GM18858 (cell line): Measurements from ENCODE around the gene TAS2R60.
"Not testable (repeated sequence)": the region's sequence is repeated elsewhere in the genome, so short reads cannot be mapped to it uniquely, and the experiment has no call there.

Source experiments
- ATAC-seq: cut with Tn5 transposase; IDR thresholded peaks from one replicate; pipeline ENCODE4 v1.9.1; 2021; ENCODE audit not compliant: unreplicated experiment

TAS2R60 gene

DNA sequence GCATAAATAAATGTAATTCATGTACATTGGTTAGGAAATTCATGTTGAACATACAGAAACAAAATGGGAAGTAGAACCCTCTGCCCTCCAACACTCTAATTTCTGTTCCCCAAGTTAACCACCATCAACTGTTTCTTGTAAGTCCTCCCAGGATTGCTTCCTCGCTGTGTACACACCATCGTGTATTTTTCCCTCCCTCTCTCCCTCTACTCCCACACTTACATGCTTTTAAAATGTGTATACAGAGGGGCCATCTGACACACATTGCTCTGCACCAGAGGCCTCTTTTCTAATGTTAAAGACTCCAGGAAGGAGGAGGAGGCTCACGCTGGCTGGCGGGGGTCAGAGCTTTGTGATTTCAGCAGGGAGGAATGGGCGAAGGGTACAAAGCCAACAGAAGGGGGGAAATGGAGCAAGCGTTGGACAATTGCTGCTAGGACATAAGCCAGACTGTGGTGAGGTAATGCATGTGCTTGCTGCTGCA, 32.7 kb upstream of the TAS2R60 start:
- ATAC-seq, result no peak

DNA sequence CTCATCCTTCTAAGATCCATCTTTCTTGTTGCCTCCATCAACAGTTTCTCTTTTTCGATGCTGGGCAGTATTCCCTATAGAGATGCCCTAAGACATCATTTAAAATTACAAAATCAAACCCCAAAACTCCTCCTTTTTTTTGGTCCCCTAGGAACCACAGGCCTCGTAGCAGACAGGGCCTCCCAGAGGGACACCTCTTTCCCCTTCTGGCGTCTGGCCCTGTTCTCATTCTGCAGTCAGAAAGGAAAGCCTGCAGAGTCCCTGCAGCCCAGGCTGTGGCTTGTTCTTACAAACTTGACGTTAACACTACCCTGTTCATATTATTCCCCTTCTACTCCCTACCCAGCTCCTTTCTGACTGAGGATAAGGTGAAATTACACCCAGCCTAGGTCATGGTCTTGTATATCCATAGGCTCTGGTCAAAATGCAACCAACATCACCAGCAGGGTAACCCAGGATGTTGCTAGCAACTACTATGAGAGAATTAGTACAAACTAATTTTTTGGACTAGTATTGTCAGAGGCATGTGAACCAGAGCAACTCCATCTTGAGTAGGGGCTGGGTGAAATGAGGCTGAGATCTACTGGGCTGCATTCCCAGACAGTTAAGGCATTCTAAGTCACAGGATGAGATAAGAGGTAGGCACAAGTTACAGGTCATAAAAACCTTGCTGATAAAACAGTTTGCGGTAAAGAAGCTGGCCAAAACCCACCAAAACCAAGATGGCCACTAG, 31.1 kb upstream of the TAS2R60 start:
- no peak for ATAC-seq

DNA sequence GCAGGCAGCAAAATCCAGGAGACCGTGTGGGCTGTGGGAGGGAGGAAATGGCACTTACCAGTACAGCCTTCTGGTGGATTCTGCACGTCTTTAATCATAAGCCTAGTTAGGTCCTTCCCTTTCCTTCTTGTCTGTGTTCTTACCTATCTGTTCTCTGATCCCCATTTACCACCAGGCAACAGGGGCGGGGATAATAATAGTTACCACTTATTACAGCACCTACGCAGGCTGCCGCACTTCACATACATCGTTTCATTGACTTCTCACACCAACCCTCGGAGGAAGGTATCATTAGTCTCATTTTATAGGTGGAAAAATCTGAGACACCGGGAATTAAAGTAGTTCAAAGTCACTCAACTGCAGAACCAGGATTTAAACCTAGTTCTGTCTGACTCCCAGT, 30.1 kb upstream of the TAS2R60 start:
- no peak for ATAC-seq

DNA sequence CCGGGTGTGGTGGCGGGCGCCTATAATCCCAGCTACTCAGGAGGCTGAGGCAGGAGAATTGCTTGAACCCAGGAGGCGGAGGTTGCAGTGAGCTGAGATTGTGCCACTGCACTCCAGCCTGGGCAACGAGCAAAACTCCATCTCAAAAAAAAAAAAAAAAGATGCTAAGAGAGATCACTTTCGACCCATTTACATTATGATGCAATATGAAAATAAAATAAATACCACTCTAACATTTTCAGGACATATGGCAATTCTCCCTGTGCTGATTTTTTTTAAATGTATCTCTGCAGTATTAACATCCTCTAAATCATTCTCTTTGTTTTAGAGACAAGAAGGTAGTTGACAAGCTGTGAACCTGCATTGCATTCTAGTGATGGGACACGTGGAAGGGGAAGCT, 28.0 kb upstream of the TAS2R60 start:
- ATAC-seq, result not testable (repeated sequence)

DNA sequence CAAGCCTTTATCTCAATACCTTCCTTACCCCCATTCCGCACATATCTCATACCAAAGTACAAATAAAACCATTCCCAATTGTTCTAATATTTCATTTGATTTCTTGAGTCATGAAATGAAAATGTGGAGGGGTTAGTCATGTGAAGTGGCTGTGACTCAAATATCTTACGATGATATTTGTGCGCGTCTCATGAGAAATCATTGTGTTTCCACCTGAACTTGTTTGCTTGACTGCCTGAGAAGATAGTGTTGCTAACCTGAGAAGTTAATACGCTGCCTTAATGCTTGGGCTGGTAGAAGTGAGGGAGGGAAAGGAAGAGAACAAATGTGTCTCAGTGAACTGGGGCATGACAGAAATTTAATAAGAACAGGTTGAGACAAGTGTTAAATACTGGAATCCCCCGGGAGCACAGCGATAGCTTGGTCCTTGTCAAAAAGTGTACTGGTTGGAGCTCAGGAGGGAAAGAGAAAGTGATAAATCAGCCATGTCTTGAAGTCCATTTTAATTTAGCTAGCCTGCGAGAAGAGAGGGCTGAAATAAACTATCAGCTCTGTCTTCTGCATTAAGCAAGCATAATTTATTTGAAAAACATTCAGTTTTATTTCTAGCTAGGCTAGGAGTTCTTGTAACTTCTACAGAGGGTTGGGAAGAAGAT, 27.4 kb upstream of the TAS2R60 start:
- no peak for ATAC-seq

GRCh38 chr7:143416565-143417149, 26.6 kb upstream of the TAS2R60 start:
- ATAC-seq, result no peak

DNA sequence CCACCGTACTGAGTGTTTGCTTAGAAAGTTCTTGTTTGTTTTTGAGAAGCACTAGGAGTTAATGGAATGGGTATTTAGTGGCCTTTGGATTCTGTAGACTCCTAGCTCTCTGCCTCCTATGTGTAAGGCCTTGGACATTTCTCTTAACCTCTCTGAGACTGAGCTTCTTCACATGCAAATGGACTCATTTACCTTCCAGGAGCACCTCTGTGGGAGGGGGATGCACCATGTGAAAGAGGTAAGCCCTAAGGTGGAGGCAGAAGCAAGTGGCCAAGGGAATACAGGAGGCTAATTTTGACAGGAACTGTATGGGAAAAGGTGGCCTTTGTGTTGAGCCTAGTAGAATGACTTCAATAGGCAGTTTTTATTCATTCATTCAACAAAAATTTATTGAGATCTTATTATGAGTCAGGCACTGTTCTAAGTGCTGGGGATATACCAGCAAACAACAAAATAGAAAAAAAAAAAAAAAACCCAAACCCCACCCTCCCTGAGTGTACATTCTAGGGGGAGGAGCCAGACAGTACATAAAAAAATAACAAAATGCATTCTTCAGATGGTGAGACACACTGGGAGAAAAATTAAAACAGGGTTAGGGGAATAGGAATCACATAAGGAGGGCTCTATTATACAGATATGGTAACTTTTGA, 25.4 kb upstream of the TAS2R60 start:
- ATAC-seq, result no peak

DNA sequence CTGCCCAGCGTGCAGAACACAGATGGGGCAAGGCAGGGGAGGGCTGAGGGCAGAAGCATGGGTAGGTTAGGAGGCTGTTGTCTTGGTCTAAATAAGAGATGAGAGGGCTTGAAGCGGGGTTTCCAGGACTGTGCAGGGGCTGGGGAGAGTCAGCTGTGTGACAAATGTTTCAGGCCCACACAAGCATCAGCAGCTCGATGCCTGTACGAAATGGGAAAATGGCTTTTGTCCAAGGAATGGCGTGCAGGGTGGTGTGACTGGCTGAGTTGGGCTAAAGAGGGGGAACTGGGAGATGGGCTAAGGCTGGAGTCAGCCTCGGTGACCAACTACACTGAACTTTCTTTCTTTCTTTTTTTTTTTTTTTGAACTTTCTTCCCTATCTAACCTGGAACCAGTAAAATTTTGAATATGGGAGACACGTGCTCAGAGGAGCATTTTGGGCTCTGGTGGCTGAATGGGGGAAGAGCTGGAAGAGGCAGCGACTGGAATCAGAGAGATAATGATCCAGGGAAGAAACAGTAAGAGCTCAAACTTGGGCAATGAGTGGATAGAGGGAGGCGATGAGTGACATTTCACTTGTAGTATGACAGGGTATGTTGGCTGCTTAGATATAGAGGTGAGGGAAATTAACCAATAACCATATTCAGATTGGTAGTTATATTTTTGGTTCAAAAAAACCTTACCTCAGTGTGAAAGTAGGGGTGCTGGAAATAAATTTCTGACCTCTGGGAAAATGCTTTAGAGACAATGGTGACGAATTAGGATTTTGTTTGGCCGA, 24.4 kb upstream of the TAS2R60 start:
- ATAC-seq, result no peak

DNA sequence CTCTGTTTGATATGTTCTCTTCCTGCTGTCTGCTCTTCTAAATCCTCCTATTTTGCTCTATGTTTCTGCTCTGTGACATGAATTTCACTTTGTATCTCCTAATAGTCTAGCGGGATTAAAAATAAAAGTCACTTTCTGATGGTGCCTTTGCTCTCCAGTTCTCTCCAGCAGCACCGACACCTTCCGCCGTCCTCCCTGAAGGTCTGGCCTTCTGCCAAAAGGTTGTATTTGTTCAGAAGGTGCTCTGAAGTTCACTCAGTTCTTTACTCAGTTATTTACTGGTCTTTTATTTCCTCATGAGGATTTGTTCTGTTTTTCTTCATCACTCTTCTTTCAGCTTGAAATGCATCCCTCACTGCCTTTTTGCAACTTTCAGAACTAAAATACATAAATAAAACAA, 23.4 kb upstream of the TAS2R60 start:
- no peak for ATAC-seq

DNA sequence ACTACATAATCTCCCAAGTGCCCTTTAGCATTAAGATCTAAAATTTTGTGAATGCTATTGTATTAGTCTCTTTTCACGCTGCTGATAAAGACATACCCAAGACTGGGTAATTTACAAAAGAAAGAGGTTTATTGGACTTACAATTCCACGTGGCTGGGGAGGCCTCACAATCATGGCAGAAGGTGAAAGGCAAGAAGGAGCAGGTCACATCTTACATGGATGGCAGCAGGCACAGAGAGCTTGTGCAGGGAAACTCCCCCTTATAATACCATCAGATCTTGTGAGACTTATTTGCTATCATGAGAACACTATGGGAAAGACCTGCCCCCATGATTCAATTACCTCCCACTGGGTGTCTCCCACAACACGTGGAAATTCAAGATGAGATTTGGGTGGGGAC, 22.6 kb upstream of the TAS2R60 start:
- not testable (repeated sequence) for ATAC-seq

- ATAC-seq, result no peak
These were observed 21.2 kb upstream of the TAS2R60 start for GRCh38 chr7:143422033-143422432.

DNA sequence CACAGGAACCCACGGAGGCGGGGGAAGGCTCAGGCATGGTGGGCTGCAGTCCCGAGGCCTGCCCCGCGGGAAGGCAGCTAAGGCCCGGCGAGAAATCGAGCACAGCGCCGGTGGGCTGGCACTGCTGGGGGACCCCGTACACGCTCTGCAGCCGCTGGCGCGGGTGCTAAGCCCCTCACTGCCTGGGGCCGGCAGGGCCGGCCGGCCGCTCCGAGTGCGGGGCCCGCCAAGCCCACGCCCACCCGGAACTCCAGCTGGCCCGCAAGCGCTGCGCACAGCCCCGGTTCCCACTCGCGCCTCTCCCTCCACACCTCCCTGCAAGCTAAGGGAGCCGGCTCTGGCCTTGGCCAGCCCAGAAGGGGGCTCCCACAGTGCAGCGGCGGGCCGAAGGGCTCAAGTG, 18.8 kb upstream of the TAS2R60 start:
- ATAC-seq, result not testable (repeated sequence)

GRCh38 chr7:143426479-143427142, 16.6 kb upstream of the TAS2R60 start:
- no peak for ATAC-seq

DNA sequence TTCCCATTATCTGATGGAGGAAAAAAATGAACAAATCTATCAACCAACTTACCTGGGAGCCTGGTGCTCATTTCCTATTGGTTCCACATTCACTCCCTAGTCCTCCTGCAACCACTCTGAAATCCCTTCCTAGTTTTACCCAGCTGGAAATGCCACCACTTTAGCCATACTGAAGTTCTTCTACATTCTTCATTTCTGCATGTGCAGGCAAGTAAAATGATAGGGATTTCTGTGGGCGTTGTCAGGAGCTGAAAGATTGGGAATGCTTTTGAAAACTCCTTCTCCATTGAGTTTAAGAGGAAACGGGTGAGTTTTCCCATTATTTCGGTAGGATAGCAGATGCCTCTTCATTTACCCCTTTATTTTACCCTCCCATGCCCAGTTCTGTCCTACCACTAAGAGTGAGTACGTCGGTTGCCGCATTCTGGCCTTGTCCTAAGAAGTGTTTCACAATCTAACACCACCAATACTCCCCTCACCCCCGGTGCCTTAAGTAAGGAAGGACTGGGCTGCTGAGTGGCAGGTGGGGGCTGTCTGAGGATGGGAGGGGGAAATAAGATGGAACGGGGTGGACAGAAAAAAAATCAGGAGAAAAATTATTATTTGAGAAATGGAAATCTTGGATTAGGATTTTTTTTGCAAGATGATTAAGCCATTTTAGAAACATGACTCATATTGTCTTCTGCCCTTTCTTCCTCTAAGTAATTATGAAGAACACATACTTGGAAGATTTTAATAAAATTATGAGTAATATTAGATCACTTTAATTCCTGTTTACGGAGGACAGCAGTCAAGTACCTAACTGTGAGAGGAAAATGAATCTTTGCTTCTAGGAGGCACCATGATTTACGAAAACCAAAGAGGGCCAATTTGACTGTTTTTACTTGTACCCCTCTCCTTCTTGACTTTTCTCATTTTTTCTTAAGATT, 13.2 kb upstream of the TAS2R60 start:
- no peak for ATAC-seq

- no peak for ATAC-seq
These were observed 12.1 kb upstream of the TAS2R60 start for GRCh38 chr7:143431109-143431508.

DNA sequence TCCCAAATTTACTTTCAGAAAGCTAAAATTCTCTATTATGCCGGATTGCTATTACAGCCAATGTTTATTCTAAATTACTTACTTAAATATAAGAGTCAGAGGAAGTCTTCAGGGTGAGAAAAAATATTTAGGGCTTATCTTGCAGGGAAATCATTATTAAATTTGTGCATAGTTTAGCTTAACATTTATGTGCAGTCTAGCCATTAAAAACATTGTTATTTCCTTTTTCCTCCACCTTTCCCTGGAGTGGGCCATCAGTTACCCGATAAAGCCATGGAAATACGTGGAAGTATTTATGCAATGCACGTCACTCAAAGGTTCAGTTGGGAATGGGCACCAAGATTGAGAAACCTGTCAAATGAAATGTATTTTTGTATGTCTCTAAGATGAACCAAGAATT, 9.5 kb upstream of the TAS2R60 start:
- ATAC-seq, result no peak

DNA sequence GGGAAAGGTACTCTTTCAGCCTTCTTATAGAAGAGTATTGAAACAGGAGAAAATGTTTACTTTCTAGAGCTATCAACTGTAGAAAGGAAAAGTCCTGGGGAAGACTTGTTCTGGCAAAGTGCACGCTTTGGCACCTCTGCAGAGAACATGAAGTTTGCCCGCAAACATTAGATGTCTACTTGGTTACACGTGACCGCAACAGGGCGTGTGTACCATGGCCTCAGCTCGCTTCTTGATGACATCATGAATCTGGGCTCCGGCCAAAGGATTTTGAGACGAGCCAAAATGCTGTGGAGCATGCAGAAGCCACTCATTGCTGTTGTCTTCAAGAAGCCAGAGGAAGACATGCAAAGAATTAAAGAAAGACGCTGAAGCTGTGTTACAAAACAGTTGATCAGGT, 8.6 kb upstream of the TAS2R60 start:
- no peak for ATAC-seq

DNA sequence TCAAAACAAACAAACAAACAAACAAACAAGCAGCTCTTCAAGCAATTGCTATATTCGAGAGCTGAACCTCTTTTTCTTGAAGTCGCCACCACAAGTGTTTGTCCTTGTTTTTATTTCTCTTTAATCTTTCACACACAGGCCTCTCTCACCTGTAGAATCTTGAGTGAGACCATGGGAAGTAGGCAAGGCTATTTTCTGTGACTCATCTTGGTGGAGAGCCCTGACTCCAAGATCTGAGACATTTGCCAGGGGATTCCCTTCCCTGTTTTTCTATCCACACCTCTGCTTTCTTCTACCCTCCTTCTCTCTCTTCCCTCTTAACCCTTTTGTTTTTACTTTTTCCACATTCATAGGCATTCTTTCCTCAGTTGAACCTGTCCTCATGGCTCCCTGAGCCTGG, 8.0 kb upstream of the TAS2R60 start:
- no peak for ATAC-seq

DNA sequence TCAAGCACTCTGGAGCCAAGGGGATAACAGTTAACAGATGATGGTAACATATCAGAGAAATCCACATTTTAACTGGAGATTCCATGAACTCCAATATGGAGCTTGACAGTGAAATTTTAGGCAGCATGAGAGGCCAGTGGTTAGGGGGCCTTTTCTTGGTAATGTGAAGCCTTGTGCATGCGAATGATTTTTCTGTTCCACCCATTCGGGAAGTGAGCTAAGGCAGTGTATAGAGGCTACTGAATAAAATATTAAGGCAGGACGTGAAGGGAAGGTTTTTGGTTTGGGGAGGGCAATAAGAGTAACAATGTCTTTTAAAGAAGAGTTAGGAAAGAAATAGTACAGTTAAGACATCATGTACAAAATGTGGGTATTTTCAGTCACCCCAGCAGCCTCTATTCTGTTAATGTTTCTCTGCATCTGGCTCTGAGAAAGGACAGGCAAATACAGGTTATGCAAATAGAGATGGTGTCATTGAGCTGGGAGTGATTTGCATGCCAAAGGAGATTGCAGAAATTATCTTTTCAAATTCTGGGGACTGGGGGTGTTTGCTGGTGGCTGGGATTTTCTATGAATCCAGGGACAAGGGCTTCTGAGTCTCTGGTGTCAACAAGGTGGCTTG, 6.8 kb upstream of the TAS2R60 start:
- ATAC-seq, result peak; percentile 51
